LNCaP clone FGC (cell line): ENCODE measurements around the gene YARS2.
"Not testable (repeated sequence)": the region's sequence is repeated elsewhere in the genome, so short reads cannot be mapped to it uniquely, and the experiment has no call there.

ENCODE experiments used
- DNase-seq: peaks from one replicate; pipeline ENCODE4 v3.0.0-alpha.2; 2011; ENCODE audit warnings: low read depth
- H3K4me3 ChIP-seq: 2 replicates; pipeline ENCODE4 v1.5.1; 2011; ENCODE audit warnings: mild to moderate bottlenecking, low read depth, low read length, control low read depth
- CTCF ChIP-seq: IDR thresholded peaks from 2 replicates; pipeline ENCODE4 v1.5.1; 2012; ENCODE audit warnings: mild to moderate bottlenecking; ENCODE audit not compliant: control insufficient read depth, insufficient read depth; ENCODE audit errors: extremely low read depth

Gene YARS2

GRCh38 chr12:32706335-32707024, 49.2 kb downstream of the YARS2 start:
- DNase-seq = no peak
- TF ChIP-seq CTCF = no peak

GRCh38 chr12:32705783-32706182, 49.9 kb downstream of the YARS2 start:
- no peak overlapping the region for H3K4me3 ChIP-seq
- no peak for DNase-seq
- no peak for TF ChIP-seq CTCF

More at GRCh38 chr12:32706335-32707024, 49.2 kb downstream of the YARS2 start:
- no peak overlapping the region for H3K4me3 ChIP-seq

- DNase-seq = no peak
- H3K4me3 ChIP-seq = no peak overlapping the region
- TF ChIP-seq CTCF = no peak
These were observed 52.8 kb downstream of the YARS2 start for GRCh38 chr12:32702946-32703345.

- no peak overlapping the region for H3K4me3 ChIP-seq
- no peak for DNase-seq
- no peak for TF ChIP-seq CTCF
These were observed 53.2 kb downstream of the YARS2 start for GRCh38 chr12:32702473-32702872.

GRCh38 chr12:32699437-32699836, 56.3 kb downstream of the YARS2 start:
- H3K4me3 ChIP-seq, DNase-seq: not testable (repeated sequence)

GRCh38 chr12:32698285-32698684, 57.4 kb downstream of the YARS2 start:
- no peak for TF ChIP-seq CTCF
- H3K4me3 ChIP-seq = no peak overlapping the region
- no peak for DNase-seq

- TF ChIP-seq CTCF = no peak
- DNase-seq = no peak
- no peak overlapping the region for H3K4me3 ChIP-seq
These were observed 58.3 kb downstream of the YARS2 start for GRCh38 chr12:32697445-32697844.
